Measurements from ENCODE around the gene RAB20. TPM values are rescaled to one million over a fixed set of nuclear protein-coding genes. Genes with fewer than 3 reads are reported as not detected.
"Not testable (repeated sequence)": the region's sequence is repeated elsewhere in the genome, so short reads cannot be mapped to it uniquely, and the experiment has no call there.

The RAB20 gene
- total RNA-seq, 1 experiment from 2014 or later = 7.2 TPM

DNA sequence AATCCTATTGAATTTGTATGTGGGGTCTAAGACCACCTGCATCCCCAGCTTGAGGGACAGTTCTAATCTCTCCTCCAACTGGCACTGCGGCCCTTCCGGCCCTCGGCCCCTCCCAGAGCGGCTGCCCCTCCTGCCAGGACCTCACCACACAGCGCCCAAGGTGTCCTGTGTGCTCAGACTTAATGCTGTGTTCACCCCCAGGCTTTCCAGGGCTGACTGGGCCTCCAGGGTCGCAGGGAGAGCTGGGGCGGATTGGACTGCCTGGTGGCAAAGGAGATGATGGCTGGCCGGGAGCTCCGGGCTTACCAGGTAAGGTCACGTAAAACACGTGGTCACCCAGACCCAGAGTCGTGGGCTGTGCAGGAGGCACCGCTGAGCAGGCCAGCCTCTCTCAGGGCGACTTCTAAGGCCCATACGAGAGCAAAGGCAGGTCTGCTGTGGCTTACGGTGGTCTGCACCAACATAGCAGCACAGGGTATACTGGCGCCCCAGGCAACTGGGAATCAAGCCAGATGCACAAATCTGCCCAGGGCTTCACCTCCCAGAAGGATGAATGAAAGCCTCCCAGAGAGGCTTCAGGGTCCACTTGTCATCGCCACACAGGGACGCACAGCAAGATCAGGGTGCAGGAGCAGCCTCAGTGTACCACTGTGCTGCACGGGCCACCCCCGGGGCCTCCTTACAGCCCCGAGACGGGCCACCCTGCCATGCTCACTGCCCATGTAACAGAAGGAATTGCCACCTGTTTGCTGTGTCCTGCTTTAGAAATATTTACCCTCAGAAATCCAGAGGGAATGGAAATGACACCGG, 69.4 kb downstream of the RAB20 start:
- DNase-seq (ENCODE audit: low read depth) = no peak

DNA sequence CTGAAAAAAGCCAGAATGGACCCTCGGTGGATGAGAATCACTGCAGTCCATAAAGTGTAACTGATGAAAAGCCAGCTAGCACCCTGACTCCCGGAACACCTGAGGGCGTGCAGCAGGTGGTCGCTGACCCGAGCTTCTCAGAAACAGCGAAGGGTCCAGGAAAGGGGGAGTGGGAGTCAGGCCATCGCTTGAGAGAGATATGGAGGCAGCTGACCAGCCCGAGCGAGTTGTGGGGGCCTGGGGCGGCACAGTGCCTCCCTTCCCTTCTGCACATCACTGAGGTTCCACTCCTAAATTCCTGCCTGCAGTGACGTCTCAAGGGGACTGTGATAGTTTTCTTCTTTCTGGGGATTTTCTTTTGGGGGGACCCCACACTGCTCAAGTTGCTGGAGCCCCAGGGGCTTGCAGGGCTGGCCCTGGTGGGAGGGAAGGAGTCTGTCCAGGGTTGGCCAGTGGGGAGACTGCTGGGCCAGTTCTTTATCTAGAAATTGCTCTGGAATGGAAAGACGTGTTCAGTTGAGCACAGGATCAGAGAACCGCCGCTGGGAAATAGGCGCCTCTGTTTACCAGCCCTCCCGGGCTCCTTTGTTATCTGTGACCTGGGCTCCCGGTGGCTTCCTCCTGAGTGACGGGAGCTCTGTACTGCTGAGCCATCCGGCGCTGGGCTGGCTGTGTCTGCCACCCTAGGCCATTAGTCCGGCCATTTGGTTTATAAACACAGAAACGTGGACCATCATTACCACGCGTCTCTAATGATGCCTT, 71.3 kb downstream of the RAB20 start:
- DNase-seq (ENCODE audit: low read depth) = no peak

DNA sequence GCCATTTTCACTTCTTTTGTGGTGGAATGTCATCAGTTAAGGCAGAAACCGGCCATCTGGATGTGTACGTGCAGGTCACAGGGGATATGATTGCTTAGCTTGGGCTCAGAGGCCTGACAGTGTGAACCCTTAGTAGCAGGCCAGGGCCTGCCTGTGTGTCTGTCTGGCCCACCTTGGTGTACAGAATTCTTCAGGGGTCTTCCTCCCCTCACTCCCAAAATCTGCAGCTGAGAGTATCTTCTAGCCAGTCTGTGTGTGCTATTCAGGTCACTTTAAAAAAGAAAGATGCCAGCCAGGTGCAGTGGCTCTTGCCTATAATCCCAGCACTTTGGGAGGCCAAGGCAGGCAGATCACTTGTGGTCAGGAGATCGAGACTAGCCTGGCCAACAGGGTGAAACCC, 74.6 kb downstream of the RAB20 start:
- DNase-seq (ENCODE audit: low read depth) = not testable (repeated sequence)

DNA sequence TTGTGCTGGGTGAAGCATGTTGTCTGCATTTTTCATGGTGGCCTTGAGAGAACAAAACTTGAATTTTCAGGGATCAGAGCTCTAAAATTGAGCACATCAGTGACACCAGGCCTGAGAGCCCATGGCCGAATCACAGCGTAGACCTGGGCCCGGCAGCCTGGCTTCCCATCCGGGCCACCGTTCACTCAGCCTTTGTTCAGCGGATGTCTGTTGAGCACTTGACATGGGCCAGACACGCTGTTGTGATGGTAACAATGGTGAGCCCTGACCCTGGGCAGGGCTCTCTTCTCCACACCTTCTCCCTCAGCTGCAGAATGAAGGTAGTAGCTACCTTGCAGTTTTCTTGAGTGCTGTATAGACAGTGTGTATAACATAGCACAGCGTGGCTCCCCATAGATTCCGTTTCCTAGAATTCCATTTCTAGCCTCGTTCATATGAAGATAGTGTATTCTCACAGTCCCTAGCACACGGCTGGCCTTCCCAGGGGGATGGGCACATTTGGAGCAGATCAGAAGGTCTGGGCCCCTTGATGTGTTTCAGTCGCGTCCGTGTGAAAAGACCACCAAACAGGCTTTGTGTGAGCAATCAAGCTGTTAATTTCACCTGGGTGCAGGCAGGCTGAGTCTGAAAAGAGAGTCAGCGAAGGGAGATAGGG, 75.3 kb downstream of the RAB20 start:
- DNase-seq (ENCODE audit: low read depth) = no peak

DNA sequence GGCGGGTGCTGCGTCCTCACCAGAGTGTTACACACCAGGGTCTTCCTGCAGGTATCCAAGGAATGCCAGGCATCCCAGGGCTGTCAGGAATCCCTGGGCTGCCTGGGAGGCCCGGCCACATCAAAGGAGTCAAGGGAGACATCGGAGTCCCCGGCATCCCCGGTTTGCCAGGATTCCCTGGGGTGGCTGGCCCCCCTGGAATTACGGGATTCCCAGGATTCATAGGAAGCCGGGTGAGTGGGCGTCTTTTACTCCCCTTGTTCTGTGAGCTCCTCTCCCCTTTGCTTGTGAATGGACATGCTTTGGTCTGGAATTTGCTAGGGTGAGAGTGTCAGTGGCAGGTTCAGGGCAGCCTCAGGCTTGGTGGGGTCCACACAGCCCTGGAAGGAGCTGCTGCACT, 75.9 kb downstream of the RAB20 start:
- peak; percentile 13 for DNase-seq (ENCODE audit: low read depth)

DNA sequence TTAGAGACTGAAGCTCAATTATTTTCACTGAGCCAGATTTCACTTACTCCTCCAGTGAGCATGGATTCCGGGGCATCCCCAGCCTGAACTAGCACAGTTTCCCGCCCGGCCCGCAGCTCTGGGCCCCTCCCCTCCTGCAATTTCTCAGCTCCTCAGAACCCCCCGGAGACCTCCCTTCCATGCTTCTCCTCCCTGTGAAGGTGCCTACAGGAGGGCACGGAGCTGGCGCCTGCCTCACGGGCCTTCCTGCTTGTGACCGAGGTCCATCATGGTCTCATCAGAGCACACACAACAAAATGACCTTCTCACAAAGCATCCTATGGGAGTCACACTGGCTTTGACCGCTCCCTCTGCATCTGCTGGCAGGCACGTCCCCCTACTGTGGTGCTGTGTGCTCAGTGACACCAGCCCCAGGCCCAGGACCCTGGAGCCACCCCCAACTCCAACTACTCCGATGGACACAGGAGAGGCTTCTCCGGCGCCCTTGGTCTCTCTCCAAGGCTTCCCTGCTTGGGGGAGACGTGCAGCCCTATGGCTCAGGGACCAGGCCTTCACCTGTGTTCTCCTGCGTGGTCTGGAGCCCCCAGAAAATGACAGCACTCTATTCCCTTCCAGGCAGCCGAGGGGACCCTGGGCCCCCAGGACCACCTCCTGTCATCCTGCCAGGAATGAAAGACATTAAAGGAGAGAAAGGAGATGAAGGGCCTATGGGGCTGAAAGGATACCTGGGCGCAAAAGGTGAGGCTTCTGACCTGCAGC, 77.1 kb downstream of the RAB20 start:
- DNase-seq (ENCODE audit: low read depth) = no peak

DNA sequence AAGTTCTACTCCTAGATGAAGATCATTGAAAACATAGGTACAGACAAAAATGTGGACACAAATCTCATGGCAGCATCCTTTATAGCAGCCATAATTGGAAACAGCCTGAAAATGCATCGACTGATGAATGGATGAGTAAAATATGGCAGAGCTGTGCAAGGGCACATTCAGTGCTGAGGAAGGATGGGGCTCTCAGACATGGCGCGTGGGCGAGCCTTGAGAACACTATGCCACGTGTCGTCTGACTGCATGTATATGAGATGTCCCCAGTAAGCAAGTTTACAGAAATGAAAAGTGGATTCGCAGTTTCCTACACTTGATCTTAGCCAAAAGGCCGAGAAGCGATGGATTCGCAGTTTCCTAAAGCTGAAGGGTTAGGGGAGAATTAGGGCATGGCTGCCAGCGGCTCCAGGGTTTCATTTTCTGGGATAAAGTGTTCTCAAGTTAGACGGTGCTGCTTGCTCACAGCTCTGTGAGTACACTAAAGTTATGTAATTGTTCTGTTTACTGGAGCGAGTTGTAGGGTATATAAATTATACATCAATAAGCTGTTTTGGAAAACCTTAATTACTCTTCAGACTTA, 78.0 kb downstream of the RAB20 start:
- DNase-seq (ENCODE audit: low read depth) = no peak

DNA sequence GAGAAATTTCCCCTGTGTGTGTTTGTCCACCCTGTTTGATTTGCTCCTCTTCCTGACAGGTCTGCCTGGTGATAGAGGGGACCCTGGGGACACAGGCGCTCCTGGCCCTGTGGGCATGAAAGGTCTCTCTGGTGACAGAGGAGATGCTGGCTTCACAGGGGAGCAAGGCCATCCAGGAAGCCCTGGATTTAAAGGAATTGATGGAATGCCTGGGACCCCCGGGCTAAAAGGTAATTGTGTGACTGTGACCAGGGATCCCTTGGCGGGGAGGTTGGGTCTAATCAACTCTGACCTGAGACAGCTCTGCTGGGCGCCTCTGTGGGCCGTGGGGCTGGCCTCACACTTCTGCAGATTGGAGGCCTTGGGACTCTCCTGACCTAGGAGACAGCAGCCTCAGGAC, 81.4 kb downstream of the RAB20 start:
- DNase-seq (ENCODE audit: low read depth) = no peak

DNA sequence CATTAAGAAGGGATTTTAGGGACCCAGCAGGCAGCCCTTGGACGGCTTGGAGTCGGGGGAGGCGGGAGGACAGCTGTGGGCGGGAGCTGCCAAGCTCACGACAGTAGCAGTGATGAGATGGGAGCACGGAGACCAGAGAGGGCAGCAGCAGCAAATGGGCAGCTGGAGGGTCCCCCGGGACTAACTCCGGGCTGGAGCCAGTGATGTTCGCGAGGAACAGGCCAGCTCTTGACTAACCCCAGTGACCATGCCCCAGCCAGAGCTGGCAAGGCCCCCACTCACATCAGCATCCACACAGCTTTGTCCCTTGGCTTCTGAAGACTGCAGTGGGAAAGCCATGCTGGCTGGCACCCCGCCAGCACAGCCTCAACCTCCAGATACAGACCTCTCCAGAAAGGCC, 81.9 kb downstream of the RAB20 start:
- DNase-seq (ENCODE audit: low read depth) = no peak

DNA sequence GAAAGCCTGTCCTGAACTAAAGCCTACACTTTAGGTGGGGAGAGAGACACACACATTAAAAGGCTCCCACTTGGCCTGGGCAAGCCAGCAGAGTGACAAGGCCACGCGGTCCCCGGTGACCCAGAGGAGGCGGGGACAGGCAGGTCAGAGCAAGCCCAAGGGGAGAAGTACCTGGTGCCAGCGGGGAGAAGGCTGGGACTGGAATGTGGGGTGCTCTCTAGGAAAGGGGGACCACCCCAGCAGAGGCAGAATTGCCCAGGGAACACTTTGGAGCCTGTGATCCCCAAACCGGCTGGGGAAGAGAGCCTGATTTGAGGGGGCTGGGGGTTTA, 82.3 kb downstream of the RAB20 start:
- DNase-seq (ENCODE audit: low read depth) = no peak

DNA sequence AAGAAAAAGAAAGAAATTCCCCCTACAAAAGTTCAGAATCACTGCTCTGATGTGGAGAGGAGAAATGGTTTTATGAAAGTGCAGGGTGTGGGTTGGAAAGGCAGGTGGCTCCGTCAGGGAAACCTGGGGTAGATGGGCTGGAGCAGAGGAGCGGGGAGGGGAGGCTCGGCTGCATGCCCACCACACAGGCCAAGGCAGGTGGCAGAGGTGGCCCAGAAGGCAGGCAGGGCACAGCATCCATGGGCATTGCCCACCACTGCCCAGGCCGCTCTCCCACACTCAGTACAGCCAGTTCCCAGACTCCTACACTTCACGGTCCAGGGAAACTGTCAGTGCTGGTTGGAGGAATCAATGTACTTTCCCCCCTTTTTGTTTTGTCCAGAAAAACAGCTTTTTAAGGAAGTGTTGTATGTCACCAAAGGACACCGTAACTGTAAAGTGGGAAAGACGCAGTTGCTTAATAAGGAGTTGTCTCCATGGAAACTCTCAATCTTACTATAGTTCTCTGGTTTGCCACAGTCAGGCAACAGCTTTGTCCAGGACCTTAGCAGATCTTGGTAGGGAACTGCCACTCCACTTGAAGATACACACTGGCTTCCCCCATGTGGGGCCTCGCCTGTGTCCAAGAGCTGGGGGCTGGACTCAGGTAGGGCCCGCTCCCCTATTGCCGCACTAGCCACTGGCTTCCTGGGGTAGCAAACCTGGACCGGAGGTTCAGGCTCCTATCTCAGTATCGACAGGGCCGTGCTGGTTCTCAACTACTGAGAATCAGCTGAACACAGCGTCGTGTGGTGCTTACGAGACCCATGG, 82.9 kb downstream of the RAB20 start:
- DNase-seq (ENCODE audit: low read depth) = no peak

DNA sequence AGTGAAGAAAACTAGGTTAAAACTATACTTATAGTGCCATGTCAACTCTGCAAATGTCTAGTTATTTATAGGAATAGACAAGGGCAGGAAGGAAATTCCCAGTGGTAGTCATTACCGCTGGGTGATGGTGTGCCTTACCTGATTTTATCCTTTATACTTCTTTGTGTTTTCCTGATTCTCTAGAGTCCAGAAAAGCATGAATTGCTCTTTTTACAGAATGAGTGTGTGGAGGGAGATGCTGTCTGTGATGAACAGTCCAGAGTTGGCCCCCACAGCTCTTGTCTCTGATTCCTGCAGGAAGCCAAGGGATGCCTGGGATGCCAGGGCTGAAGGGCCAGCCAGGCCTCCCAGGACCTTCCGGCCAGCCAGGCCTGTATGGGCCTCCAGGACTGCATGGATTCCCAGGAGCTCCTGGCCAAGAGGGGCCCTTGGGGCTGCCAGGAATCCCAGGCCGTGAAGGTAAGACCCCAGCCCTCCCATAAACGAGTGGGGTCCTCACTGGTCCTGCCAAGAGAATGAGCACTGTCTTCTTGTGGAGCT, 83.7 kb downstream of the RAB20 start:
- DNase-seq (ENCODE audit: low read depth) = no peak

DNA sequence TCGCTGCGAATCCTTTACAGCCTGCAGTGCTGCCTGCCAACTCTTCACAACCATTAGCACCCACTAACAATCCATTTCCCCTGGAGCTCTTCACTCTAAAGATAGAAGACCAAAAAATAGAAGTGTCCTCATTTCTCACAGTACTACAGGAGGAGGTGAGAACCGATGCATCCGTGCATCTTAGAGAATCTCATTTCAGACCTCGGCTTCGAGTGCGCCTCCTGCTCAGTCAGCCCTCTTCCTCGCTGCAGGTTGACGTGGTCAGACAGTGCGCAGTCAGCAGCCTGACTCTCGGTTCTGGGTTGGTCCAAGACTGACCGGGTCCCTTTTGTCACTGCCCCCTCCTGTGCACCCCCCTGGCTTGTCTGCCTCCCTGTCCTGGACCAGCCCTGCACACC, 85.3 kb downstream of the RAB20 start:
- DNase-seq (ENCODE audit: low read depth) = no peak

DNA sequence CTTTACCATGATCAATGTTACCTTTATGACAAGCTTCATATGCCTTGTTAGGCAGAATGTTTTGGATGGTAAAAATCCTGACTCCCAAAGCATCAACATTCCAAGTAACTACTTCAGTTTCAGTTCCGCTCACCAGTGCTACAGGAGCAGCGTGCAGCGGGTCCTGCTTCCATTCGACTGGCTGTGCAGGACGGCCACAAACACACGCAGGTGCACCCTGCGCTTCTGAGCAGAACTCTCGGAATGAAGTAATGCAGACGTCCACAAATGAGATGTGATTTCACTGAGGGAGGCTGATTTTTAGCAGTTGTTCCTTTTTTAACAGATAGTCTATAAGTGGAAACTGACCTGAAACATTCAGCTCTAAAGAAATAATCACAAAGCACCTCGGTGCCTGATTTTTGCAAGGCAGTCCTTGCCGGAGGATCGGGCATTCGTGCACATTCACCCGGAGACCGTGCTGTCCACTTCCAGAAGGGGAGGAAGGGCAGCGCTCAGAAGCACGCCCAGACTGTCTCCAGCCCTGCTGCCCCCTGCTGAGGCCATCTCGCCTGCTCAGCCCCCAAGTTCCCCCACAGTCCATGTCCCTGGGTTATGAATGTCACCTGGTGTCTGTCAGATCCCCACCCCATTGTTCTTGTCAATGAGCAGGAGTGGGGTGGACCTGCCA, 85.8 kb downstream of the RAB20 start:
- DNase-seq (ENCODE audit: low read depth) = no peak

DNA sequence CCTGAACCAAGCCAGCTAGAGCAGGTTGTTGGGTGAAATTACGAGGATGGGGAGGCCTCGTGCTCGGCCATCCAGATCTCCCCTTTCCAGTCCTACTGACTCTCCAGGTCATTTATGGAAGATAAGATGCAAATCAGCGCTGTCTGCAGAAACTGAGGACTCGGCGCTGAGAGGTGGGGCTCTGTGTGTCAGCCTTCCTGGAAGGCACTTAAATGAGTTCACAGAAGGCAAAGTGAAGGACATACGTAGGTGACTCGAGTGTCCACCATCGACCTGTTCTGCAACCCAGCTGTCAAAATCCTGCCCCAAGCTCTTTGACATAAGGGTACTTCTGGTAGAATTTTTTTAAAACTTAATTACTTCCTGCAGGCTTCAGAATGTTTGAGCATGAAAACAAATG, 86.4 kb downstream of the RAB20 start:
- DNase-seq (ENCODE audit: low read depth) = no peak

DNA sequence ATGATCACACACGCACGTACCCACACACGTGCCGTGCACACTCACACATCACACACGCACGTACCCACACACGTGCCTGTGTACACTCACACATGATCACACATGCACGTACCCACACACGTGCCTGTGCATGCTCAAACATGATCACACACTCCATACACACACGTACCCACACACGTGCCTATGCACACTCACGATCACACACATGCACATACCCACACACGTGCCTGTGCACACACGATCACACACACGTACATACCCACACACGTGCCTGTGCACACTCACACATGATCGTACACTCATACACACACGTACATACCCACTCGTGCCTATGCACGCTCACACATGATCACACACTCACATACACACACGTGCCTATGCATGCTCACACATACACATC, 86.8 kb downstream of the RAB20 start:
- no peak for DNase-seq (ENCODE audit: low read depth)
